M059J (cell line): ENCODE results near the gene RABAC1. TPM values are rescaled to one million over a fixed set of nuclear protein-coding genes. Genes with fewer than 3 reads are reported as not detected.
"Not testable (repeated sequence)": the region's sequence is repeated elsewhere in the genome, so short reads cannot be mapped to it uniquely, and the experiment has no call there.

Experiments used
- DNase-seq: peaks from one replicate; pipeline ENCODE4 v3.0.0-alpha.2; 2012; ENCODE audit warnings: low read depth
- total RNA-seq: library from RNA; depleted of rRNA; stranded (reverse); fragments of >200 nt; shearing (Covaris generic); gene quantifications from 2 replicates; pipeline ENCODE4 v1.2.3, GENCODE V29; 2014; rRNA removed

RABAC1 gene
- total RNA-seq, 1 experiment from 2014 or later, result 244 TPM

- no peak for DNase-seq
These were observed 43.2 kb downstream of the RABAC1 start for GRCh38 chr19:41915776-41916414.

- DNase-seq, result no peak
These were observed 43.9 kb downstream of the RABAC1 start for GRCh38 chr19:41915021-41915775.

GRCh38 chr19:41914424-41914834 lies 44.7 kb downstream of the RABAC1 start:
- not testable (repeated sequence) for DNase-seq

- DNase-seq, result no peak
These were observed 45.3 kb downstream of the RABAC1 start for GRCh38 chr19:41913538-41914423.

- DNase-seq, result no peak
These were observed 46.1 kb downstream of the RABAC1 start for GRCh38 chr19:41912899-41913537.

- DNase-seq, result no peak
These were observed 47.0 kb downstream of the RABAC1 start for GRCh38 chr19:41911889-41912731.

GRCh38 chr19:41910992-41911888 lies 47.9 kb downstream of the RABAC1 start:
- no peak for DNase-seq

GRCh38 chr19:41910240-41910991 lies 48.7 kb downstream of the RABAC1 start:
- DNase-seq, result no peak

GRCh38 chr19:41909706-41910105 lies 49.4 kb downstream of the RABAC1 start:
- no peak for DNase-seq

- no peak for DNase-seq
These were observed 50.2 kb downstream of the RABAC1 start for GRCh38 chr19:41908724-41909464.

- no peak for DNase-seq
These were observed 51.0 kb downstream of the RABAC1 start for GRCh38 chr19:41907994-41908615.

GRCh38 chr19:41906916-41907680 lies 52.0 kb downstream of the RABAC1 start:
- no peak for DNase-seq

Other genes starting within 250 kb of the RABAC1 start
- gene CEACAM6, start 203.8 kb downstream of the RABAC1 start, total RNA-seq, result not detected in 2 replicates
- gene CEACAM3, start 162.7 kb downstream of the RABAC1 start, total RNA-seq, result not detected in 2 replicates
- gene LYPD4, start 114.6 kb downstream of the RABAC1 start, total RNA-seq, result not detected in 2 replicates
- gene DMRTC2, start 114.3 kb downstream of the RABAC1 start, total RNA-seq, result not detected in 2 replicates
- gene RPS19, start 99.1 kb downstream of the RABAC1 start, total RNA-seq, result 919 and 1,304 TPM in 2 replicates
- 0.12 TPM in 1 of 2 replicates, not detected in the other for gene CD79A, start 82.0 kb downstream of the RABAC1 start, total RNA-seq
- 41.7 and 43.9 TPM in 2 replicates for gene ARHGEF1, start 76.1 kb downstream of the RABAC1 start, total RNA-seq
- not detected in 2 replicates for gene ERFL, start 30.9 kb downstream of the RABAC1 start, total RNA-seq
- gene ATP1A3, start 34.9 kb upstream of the RABAC1 start, total RNA-seq, result 0.05 TPM in 1 of 2 replicates, not detected in the other
- 0.07 TPM in 1 of 2 replicates, not detected in the other for gene GRIK5, start 110.9 kb upstream of the RABAC1 start, total RNA-seq
- 18.1 and 29.9 TPM in 2 replicates for gene ZNF574, start 116.8 kb upstream of the RABAC1 start, total RNA-seq
- gene POU2F2, start 173.1 kb upstream of the RABAC1 start, total RNA-seq, result 0.17 and 0.30 TPM in 2 replicates